HG03103 (cell line): Measurements from ENCODE around the gene GARIN3.
"Not testable (repeated sequence)": the region's sequence is repeated elsewhere in the genome, so short reads cannot be mapped to it uniquely, and the experiment has no call there.

Source experiments
- ATAC-seq: cut with Tn5 transposase; IDR thresholded peaks from one replicate; pipeline ENCODE4 v1.9.1; 2021; ENCODE audit warnings: low read depth; ENCODE audit not compliant: unreplicated experiment

GARIN3 gene

GRCh38 chr5:157166214-157167213 is at the start of gene GARIN3:
TSS of gene GARIN3 (minus strand) at chr5:157166264. CDS start at chr5:157166168, 96 bp downstream.
- no peak for ATAC-seq

- ATAC-seq, result no peak
These were observed 49.6 kb upstream of the GARIN3 start for GRCh38 chr5:157215514-157216167.

- ATAC-seq, result no peak
These were observed 48.9 kb upstream of the GARIN3 start for GRCh38 chr5:157214861-157215513.

DNA sequence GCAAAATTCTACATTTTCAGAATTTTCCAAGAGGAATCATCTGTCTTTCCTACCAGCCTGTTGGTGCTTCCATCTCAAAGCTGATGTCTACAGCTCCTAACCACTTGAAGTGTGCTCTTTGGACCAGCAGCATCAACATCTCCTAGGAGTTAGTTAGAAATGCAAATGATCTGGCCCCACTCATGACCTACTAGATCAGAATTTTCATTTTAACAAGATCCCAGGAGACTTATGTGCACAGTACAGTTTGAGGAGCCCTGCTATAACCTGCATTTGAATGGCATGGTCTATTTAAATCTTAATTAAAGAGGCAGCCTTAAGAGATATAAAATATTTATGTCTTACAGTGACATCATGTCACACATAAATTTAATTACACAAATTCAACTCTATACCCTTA is 48.4 kb upstream of the GARIN3 start:
- no peak for ATAC-seq

- ATAC-seq, result no peak
These were observed 47.6 kb upstream of the GARIN3 start for GRCh38 chr5:157213527-157214243.

DNA sequence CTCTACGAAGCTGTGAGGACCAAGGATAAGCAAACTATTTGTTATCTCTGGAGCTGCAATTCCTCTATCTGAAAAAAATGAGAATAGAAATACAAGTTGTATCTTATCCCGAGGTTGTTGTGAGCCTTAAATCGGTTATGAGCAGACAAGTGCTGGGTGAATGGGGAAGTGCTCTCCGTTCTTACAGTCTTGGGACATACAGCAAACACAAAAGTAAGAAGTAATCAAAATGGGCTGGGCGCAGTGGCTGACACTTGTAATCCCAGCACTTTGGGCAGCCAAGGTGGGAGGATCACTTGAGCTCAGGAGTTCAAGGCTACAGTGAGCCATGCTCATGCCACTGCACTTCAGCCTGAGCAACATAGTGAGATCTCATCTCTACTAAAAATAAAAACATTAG is 46.2 kb upstream of the GARIN3 start:
- ATAC-seq, result no peak

- ATAC-seq, result not testable (repeated sequence)
These were observed 44.6 kb upstream of the GARIN3 start for GRCh38 chr5:157210652-157211051.

DNA sequence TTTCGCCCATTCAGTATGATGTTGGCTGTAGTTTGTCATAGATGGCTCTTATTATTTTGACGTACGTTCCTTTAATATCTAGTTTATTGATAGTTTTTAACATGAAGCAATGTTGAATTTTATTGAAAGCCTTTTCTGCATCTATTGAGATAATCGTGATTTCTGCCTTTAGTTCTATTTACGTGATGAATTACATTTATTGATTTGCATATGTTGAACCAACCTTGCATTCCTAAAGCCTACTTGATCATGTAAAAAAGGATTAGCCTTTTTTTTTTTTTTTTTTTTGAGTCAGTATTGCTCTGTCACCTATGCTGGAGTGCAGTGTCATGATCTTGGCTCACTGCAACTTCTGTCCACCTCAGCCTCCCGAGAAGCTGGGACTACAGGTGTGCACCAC is 39.6 kb upstream of the GARIN3 start:
- ATAC-seq, result no peak

DNA sequence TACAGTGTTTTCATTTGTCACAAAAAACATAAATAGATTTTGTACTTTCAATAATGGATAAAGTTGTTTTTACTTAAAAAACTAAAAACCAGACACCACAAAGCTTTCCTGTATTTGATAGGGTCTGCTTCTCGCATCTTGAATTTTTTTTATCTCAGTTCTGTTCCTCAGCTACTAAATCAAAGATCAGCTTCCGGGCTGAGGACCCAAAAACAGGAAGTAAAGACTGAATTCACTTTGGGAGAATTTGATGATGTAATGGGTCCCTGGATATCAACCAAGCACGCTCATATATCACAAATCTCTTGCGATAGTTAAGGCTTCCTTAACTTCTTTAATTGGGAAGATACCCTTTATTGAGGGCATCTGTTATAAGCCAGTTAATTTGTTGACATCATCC is 38.7 kb upstream of the GARIN3 start:
- ATAC-seq, result no peak

DNA sequence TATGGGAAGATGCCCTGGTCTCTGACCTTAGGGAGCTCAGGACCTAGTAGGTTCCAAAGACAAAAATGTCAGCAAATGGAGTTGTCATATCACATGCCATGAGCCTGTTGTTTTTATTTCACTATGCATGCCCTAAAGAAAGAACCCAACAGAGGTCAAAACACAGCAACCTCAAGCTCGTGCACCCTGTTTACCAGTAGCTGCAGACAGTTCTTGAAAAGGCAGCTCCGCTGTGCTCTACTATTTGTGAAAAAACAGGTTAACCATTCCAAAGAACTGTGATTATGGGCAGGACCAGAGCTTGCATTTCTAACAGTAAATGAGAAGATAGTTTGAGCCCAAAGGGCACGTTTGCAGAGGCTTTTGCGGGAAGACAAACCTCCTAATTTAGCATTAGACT is 37.4 kb upstream of the GARIN3 start:
- no peak for ATAC-seq

GRCh38 chr5:157201857-157202256 is 35.8 kb upstream of the GARIN3 start:
- ATAC-seq, result no peak

DNA sequence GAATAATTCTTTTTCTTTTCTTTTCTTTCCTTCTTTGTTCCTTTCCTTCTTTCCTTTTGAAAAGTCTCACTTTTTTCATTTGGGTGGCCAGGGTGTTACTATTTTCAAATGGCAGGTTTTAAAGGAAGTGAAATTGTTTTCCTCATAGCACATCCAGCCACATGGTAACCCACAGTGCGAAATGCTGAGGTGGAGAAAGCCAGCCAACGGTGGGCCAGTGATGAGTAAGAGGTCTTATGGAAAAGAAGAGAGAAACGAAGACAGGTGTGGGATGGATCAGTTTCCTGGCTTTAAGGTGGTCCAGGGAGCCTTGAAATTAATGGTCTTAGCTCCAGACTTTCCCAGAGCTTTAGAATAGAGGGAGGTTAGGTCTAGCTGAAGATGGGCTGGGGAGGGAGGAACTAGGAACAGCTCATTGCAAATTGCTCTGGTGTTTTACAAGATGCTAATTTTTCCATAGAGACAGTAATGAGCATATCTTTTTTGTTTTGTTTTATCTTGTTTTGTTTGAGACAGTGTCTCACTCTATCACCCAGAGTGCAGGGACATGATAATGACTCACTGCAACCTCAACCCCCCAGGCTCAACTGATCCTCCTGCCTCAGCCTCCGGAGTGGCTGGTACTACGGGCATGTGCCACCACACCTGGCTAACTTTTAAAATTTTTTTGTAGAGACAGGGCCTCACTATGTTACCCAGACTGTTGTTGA is 32.4 kb upstream of the GARIN3 start:
- ATAC-seq, result no peak

DNA sequence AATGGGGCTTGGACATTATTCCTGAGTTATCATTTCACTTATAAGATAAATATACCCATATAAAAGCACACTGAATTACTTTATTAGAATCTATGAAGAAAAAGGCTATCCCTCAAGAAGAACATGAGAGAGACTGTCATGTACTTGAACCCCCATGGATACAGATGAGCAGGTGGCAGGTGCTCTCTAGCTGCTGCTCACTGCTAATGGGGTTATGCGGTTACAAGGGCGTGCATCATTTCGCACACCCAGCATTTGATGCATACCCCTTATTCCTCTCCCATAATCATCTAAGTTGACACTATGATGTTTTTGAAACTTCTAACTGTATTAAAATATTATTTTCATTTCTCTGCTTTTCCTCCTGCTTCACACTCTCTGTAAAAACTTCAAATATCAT is 31.0 kb upstream of the GARIN3 start:
- no peak for ATAC-seq

GRCh38 chr5:157196045-157196444 is 30.0 kb upstream of the GARIN3 start:
- ATAC-seq, result no peak

DNA sequence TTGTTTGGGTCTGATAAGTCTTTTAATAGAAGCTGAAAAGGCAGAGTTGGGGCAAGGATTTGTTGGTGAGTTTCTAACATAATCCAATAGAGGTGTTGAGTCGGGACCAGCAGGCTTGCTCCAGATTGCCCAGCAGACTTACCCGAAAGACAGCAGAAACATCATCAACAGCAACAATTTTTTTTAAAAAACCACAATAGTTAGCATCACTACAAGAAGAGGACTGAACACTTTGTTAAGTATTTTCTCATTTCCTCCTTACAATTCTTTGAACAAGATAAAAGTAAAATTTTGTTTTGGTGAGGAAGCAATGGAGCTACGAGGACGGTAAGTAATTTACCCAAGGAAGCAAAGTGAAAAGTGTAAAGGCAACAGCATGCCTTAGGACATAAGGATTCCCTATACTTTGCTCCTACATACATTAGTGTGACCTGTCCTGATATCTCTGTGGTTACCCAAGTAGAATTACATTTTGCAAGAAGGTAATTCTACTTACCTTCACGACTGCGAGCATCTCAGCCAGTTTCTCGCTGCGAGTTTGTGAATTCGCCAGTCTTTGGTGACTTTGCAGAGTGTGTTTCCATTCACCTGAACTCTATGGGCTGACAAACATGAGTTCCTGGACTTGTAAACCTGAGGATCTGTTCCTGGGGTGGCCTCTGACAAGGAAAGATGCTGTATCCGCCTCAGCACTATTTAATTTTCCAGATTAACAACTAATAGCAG is 27.8 kb upstream of the GARIN3 start:
- no peak for ATAC-seq

DNA sequence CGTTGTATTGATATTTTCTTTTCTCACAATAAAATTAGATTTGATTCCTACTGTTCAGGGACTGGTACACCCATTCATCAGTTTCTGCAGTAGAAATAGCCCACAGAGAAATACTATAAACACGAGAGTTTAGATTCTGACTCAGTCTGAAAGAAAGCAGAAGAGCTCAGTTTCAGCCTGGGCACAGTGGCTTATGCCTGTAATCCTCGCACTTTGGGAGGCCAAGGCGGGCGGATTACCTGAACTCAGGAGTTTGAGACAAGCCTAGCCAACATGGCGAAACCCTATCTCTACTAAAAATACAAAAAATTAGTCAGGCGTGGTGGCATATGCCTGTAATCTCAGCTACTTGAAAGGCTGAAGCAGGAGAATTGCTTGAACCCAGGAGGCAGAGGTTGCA is 23.2 kb upstream of the GARIN3 start:
- ATAC-seq, result peak; percentile 70

DNA sequence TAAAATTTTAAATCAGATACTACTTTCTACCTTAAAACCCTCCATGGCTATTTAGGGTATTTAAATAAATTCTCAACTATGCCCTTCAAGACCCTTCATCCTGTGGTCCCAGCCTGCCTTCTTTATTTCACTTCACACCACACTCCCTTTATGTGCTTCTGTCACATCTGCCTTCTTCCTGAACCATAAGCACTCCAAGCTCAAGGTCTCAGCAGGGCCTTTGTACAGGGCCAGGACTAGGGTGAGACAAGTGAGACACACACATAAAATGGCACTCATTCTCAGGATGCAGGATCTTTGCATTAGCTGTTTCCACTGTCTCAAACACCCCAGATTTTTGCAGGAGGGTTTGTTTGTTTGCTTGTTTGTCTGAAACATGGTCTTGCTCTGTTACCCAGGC is 22.2 kb upstream of the GARIN3 start:
- ATAC-seq, result no peak

- no peak for ATAC-seq
These were observed 21.1 kb upstream of the GARIN3 start for GRCh38 chr5:157187046-157187754.
